GM19193 (cell line): ENCODE results near the gene NEK6.
A peak's percentile ranks its signal among the peaks of the same experiment; 100 is the strongest.

Experiments
- POLR2A ChIP-seq: IDR thresholded peaks from 4 replicates; pipeline ENCODE4 v1.6.1; 2011; ENCODE audit not compliant: insufficient read depth, insufficient read length; ENCODE audit errors: extremely low read depth

Gene NEK6

DNA sequence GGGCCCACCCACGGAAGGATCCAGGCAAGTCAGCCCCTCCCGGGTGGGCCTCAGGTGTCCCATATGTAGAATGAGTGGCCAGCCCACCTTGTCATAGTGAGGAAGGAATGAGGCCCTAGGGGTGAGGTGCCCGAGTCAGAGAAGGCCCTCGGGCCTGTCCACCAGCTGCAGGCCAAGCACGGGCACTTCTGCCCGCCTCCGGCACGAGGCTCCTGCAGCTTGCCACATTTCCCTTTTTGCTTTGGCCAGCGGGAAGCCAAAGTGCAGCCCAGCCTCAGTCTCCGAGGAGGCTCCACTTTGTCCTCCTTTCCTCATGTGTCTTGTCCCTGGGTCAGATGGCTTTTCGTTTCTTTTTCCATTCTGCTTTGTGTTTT, 84.6 kb downstream of the NEK6 start:
- no peak for TF ChIP-seq POLR2A

DNA sequence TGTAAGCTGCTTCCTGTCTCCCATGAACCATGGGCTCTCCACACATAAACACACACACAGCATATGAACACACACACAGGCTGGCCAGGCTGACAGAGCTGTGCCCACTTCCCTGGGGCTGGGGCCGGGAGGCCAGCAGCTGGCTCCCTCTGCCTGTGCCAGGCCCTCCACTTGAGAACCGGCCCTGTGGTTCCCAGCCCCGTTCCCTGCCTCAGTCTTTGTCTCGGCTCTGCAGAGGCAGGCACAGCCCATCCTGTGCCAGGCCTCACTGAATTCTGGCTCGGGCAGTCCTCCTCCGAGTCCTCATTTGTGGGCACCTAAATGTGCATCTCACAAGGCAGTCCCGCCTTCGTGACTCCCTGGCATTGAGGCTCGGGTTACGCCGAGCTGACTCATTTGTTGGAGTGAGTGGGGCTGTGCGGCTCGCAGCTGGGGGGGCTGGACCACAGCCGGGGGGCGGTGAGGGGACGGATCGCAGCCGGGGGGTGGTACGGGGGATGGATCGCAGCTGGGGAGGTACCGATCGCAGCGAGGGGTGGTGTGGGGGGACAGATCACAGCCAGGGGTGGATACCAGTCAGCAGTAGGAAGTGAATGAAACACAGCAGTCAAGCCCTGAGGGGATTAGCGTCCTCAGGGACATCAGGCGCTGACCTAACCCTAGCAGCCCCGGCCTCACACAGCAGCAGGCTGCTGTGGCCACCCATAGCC, 85.2 kb downstream of the NEK6 start:
- TF ChIP-seq POLR2A: no peak

DNA sequence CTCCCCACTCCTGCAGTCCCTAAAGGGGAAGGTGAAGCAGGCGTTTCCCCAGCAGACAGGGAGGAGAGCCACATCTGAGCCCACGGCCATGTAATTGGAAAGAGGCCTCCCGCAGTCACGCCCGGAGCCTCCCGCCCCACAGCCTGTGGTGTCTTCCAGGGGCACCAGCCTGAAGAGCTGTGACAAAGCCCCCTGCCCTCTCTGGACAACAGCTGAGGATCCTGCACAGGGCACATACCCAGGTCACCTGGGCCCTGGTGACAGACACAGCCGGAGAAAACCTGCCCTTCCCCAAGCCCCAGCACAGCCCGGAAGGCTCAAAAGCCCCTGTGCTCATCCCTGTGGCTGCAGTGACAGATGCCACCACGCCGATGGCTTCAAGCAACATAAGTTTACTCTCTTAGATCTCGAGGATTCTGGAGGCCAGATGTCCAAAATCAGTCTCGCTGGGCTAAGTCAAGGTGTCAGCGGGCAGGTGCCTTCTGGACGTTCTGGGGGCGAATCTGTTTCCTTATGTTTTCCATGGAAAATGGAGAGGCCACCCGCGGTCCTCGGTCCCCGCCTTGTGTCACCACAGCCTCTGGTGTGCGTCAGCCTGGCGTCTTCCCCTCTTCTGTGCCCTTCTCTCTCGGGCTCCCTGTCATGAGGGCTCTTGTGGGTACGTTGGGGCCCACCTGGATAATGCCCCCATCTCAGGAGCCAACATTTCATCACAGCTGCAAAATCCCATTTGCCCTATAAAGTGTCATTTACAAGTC, 86.0 kb downstream of the NEK6 start:
- TF ChIP-seq POLR2A: no peak

DNA sequence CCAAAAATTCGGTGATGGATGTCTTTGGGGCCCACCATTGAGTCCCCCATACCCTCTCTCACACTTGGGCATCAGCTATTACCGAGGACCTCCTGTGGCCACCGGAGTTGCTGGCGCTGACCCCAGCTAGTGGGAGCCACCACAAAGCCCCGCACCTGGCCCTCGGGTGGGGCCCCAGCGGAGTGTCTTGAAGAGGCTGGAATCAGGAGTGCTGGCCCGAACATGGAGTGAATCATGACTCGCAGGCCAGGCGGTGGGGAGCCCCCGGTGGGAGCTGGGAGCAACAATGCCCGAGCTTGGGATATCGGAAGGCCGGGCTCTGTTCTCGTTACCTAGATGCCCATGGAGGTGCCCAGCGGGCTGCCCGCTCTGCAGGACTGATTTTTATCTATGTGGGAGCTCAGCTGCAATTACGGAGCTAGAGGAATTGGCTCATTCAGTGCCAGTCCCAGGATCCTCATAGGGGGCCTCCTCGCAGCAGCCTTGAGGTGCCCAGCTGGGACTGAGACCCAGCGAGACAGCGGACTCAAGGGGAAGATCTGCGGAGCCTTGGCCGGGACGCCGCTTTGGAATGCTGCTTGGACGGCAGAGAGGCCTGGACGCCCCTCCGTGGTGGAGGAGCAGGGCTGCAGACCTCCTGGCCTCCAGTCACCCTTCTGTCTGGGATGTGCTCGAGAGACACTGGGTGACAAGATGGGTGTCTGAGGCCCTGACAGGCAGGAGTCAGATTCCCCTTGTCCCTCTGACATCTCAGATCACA, 86.7 kb downstream of the NEK6 start:
- TF ChIP-seq POLR2A: peak; percentile 13

DNA sequence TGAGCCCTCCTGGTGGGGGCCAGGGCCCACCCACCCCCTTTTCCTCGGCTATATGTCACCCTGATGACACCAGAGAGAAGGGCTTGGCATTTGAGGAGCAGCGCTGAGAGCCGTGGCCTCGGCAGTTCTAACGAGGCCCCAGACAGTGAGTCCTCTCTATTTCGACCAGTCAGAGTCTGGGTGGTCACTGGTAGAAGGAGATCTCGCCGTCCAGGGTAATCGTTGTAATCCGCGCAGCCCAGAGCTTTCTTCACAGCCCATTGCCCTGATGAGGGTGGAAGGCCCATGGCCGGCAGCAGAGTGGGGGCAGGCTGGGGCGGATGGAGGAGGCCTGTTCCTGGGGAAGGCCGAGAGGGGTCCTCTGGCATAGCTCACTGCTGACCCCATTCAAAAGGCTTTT, 87.3 kb downstream of the NEK6 start:
- TF ChIP-seq POLR2A: no peak

DNA sequence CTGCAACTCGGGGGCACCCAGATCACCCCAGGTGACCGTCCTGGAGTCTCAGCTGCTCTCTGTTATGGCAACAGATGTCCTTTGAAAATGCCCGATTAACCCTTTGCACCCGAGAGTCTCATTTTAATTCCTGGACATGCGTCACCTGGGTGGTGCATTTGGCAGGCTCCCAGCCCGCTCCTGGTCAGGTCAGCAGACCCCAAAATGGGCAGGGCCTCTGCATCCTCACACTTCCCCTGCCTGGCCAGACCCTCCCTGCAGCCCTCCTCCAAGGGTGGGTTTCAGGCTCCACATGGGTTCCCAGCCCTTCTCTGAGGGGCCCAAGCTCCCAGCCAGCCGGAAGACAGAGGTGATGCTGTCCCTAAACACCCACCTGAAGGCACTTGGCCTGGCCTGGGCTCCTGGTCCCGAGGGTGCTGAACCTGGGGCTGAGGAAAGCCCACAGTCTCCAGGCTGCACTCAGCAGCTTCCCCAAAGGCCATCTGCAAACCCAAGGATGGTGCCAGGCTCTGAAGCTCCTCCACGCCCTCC, 88.1 kb downstream of the NEK6 start:
- TF ChIP-seq POLR2A: no peak

DNA sequence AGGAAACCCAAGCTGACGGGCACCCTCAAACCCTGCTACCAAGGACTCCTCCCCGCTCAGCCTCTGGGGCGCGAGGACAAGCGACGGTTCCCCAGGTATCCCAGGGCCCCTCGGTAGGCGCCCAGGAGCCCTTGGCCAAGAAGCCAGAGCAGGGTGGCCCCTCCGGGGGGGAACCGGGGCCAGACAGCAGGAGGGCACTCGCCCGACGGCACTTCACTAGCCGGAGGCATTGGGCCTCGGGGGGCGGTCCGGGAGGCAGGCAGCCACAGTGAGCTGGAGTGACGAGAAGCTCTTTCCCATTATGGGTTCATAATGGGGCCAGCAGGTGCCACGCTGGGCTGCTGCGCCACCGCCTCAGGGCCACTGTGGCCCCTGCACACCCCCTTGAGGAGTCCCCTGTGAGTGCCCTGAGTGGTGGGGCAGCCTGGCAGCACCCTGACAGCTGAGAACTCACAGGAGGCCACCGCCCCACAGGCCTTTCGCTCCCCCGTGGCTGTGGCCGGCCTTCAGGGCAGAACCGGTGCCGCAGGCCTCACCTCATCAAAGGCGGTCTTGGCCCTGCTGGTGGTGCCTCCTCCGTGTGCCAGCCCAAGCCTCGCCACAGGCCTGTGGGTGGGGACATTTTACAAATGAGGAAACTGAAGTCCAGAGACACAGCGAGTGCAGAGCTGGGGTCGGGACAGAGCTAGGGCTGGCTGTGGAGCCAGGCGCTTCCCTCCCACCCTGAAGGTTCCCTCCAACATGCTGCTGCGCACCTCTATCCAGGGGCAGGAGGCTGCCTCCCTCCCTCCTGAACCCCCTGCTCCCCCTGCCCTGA, 88.8 kb downstream of the NEK6 start:
- peak; percentile 37 for TF ChIP-seq POLR2A

DNA sequence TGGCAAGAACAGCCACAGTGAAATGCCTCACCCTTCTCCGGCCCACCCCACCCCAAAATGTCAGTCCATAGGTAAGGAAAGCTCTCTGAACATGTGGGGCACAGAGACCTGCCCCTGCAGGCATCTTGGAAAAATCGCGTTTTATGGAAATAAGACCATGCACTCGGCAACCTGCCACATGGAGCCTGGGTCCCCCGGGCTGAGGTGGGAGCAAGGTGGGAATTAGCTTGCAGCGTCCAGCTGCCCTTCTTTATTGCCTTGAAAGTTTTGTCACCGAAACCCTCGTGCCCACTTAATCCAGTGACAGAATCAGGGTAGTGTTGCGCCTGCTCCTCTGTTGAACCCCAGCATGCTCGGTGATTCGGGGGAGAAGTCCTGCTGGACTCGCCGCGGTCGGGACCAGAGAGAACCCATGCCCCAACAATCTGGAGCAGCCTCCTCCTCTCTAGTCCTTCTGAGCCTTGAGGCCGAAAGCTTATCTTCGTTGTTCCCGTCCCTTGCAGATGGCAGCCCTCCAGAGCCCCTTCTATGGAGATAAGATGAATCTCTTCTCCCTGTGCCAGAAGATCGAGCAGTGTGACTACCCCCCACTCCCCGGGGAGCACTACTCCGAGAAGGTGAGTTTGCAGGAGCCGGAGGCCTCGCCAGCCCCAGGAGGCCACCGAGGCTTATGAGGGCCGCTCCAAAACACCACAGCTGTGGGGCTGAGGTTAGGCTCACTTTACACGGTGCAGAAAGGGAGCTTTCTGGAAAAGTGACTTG, 89.6 kb downstream of the NEK6 start:
- no peak for TF ChIP-seq POLR2A

DNA sequence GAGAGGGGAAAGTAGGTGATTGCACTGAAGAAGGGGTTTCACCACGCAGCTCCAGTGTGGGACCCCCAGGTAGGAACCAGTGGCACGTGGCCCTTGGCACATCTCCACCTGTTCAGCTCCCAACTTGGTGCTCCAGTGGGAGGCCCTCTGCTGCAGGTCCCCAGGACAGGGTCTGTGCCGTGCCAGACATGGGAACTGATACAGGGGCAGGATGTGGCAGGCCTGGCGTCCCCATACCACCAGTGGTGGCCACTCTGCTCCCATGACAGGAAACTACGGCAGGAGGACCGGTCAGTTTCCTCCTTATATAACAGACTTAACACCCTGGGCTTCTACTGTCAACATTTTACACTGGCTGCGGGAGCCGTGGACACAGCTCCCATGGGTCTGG, 90.2 kb downstream of the NEK6 start:
- TF ChIP-seq POLR2A: no peak

DNA sequence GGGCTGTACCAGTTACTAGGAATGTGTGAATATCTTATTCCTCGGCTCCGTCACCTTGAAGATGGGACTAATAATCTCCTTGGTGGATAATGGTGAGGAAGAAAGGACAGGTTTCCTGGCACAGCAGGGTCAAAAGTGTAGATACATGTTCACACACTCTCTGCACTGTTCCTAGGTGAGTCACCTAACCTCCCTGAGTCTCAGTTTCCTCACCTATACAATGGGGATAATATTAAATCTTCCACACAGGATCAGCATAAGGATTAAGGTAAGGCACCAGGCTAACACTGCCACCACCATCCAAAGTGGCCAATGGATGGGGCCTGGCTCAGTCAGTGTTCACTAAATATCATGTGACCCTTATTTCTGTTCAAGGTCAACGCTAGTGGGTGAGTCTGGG, 90.6 kb downstream of the NEK6 start:
- no peak for TF ChIP-seq POLR2A

DNA sequence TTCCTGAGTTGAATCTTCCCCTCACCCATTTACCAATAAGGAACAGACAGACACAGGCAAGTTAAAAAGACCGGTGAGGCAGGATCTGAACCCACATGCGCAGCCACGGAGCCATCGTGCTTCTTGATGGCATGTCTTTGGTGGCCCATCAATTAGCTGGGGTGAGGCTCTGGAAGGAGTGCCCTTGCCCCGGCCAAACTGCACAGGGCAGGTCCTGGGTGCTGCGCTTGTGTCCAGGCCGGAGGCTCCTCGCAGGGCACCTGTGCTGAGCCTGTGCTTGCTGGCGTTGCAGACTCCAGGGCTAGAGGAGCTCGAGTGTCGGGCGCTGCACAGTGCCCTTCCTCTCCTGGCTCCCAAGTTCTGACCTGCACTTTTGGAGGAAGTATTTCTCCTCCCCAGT, 91.1 kb downstream of the NEK6 start:
- TF ChIP-seq POLR2A: no peak

DNA sequence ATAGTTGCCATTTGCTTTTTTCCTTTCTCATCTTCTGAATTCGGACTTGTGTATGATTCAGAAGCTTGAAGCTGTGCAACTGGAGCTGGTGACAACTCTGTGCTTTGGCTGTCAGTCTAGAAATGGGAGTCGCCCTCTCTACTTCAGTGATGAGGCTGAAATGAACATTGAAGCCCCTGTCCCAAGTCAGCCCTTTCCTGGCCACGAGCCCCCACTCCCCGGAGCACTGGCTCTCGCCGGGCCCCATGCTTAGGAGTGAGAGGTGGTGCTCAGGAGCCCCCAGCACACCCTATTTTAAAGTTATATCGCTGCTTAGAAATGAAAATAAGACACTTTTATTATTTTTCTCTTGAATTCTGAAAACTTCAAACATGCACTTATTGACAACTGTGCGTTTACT, 91.5 kb downstream of the NEK6 start:
- TF ChIP-seq POLR2A: no peak

DNA sequence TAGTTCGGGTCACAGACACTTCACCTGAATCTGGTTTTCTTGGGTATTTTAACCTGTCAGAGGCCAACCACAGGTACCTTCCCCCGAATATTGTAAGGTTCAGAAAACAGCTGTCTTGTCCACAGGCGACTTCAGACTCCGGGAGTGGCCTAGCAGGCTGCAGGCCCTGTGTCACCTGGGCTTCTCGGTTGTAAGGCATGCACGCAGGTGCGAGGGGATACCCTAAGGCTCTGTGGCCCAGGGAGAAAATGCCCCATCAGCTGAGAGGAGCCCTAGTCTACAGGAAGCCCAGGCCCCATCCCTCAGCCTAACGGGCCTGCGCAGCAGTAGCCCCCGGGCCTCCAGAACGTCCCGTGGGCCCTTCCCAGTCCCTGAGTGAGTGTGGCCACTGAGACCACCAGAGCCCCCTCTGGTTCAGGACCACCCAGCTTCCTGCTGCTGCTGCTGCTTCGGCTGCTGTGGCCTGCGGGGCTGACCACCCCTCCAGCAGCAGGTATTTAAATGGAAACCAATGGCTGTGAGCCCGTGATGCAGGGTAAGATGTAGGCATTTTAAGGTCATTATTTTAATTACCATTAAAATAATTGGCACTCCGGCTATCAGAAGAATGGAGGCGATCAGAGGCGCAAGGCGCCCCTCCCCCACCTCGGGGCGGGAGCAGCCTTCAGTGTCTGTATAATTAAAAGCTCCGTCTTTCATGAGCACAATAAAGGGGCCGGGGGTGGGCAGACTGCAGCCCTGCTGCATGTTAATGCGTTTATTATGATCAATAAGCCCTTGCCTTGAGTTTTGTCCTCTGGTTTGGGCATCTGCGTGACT, 92.1 kb downstream of the NEK6 start:
- no peak for TF ChIP-seq POLR2A

DNA sequence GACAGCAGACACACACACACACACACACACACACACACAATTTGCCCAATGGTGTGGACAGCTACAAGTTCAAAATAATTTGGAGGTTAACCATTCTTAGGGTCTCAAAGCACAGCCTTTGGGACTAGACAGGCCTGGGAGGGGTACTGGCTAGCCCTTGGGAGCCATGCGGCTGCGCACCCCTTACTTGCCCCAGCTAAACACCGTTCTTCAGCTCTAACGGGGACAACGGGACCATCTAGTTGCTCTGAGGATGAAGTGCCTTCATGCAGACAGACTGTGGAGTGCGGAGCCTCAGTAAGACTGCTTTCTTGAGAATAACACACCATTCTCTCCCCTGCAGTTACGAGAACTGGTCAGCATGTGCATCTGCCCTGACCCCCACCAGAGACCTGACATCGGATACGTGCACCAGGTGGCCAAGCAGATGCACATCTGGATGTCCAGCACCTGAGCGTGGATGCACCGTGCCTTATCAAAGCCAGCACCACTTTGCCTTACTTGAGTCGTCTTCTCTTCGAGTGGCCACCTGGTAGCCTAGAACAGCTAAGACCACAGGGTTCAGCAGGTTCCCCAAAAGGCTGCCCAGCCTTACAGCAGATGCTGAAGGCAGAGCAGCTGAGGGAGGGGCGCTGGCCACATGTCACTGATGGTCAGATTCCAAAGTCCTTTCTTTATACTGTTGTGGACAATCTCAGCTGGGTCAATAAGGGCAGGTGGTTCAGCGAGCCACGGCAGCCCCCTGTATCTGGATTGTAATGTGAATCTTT, 92.9 kb downstream of the NEK6 start:
- peak; percentile 39 for TF ChIP-seq POLR2A
